K562 (cell line): ENCODE results near the gene IDS. TPM values are rescaled to one million over a fixed set of nuclear protein-coding genes. Genes with fewer than 3 reads are reported as not detected.
A peak's percentile ranks its signal among the peaks of the same experiment; 100 is the strongest.

Experiments
- ATAC-seq: fragments of 200-7000 bp; cut with Tn5 transposase; 3 replicates; pipeline ENCODE4 v1.9.1; 2020; ENCODE audit warnings: moderate library complexity
- BruUV-seq: library from RNA; stranded (reverse); fragments of 400-500 nt; replicated peaks from 2 replicates; lab custom pipeline; 2021; lab: Mats Ljungman, UMichigan
- CTCF ChIA-PET: fragments of 300-600 bp; formaldehyde crosslinking; extraction: SDS; loops from one replicate; lab custom pipeline; 2021; ENCODE audit warnings: low intra/inter-chr PET ratio; lab: Yijun Ruan, JAX
- POLR2A ChIA-PET: fragments of 300-600, 350-650 bp; sonication (Branson Sonifier 250); formaldehyde crosslinking; extraction: SDS; loops from one replicate; lab custom pipeline; 2021; ENCODE audit warnings: antibody characterized with exemption, inconsistent platforms; lab: Yijun Ruan, JAX
- DNase-seq, 4 experiments: peaks; one replicate each; pipeline versions ENCODE4 v3.0.0 to v3.0.0-alpha.2; 2011 to 2018; ENCODE audit warnings: low spot score in 3 of 4, mixed read lengths in 3 of 4; ENCODE audit errors: extremely low read depth in 1 of 4
- FAIRE-seq: peaks from 2 replicates; lab custom pipeline; 2011; peaks lifted over from hg19 to GRCh38; lab: Jason Lieb, UNC
- H2AFZ ChIP-seq: 2 replicates; pipeline ENCODE4 v1.6.0; 2011; ENCODE audit warnings: low read depth, low read length, control low read depth, inconsistent platforms
- H3K27ac ChIP-seq: fragments of 200-600 bp; 3 replicates; pipeline ENCODE4 v1.8.0; 2011; ENCODE audit warnings: low read depth, mild to moderate bottlenecking, control low read depth, inconsistent platforms, low read length, moderate library complexity, mixed read lengths; ENCODE audit errors: extremely low read depth
- H3K27me3 ChIP-seq, 2 experiments: fragments of 300-600 bp in 1 of 2; 2 replicates in 1 of 2; 3 replicates in 1 of 2; pipeline versions ENCODE4 v1.6.0 to v1.8.0; 2011; ENCODE audit warnings: inconsistent platforms in 2 of 2, low read length in 2 of 2, mild to moderate bottlenecking in 1 of 2, mixed read lengths in 1 of 2, moderate library complexity in 1 of 2; ENCODE audit not compliant: control insufficient read depth in 2 of 2, insufficient read depth in 2 of 2
- H3K36me3 ChIP-seq: fragments of 300-600 bp; 3 replicates; pipeline ENCODE4 v1.8.0; 2011; ENCODE audit warnings: mild to moderate bottlenecking, low read length, inconsistent platforms; ENCODE audit not compliant: control insufficient read depth, insufficient read depth
- H3K4me1 ChIP-seq, 2 experiments: fragments of 200-600 bp in 1 of 2; replicated peaks in 1 of 2; 2 replicates in 1 of 2; 3 replicates in 1 of 2; pipeline versions ENCODE4 v1.5.1 to v1.8.0; 2011; ENCODE audit warnings: inconsistent platforms in 2 of 2, low read length in 2 of 2, mild to moderate bottlenecking in 1 of 2, mixed read lengths in 1 of 2, moderate library complexity in 1 of 2; ENCODE audit not compliant: control insufficient read depth in 2 of 2, insufficient read depth in 2 of 2
- H3K4me2 ChIP-seq: 2 replicates; pipeline ENCODE4 v1.6.1; 2011; ENCODE audit warnings: low read length, control low read depth, inconsistent platforms, mixed read lengths; ENCODE audit not compliant: insufficient read depth
- H3K4me3 ChIP-seq: fragments of 200-600 bp; sonication (generic), shearing (Covaris generic); 2 replicates; pipeline ENCODE4 v1.5.1; 2016; ENCODE audit warnings: control low read depth, inconsistent platforms
- H3K79me2 ChIP-seq: fragments of 200-600 bp; 3 replicates; pipeline ENCODE4 v1.8.0; 2011; ENCODE audit warnings: low read length, inconsistent platforms; ENCODE audit not compliant: control insufficient read depth, insufficient read depth
- H3K9ac ChIP-seq, 2 experiments: 2 replicates each; pipeline versions ENCODE4 v1.6.0 to v1.6.1; 2011; ENCODE audit warnings: low read depth in 2 of 2, low read length in 2 of 2, control low read depth in 1 of 2, inconsistent platforms in 1 of 2, mild to moderate bottlenecking in 1 of 2, mixed read lengths in 1 of 2; ENCODE audit not compliant: insufficient read depth in 1 of 2
- H3K9me1 ChIP-seq: one replicate; pipeline ENCODE4 v1.6.0; 2011; ENCODE audit warnings: inconsistent platforms, mild to moderate bottlenecking, low read length, moderate library complexity; ENCODE audit not compliant: control insufficient read depth, insufficient read depth
- H3K9me3 ChIP-seq: replicated peaks from 2 replicates; pipeline ENCODE4 v1.5.1; 2011; ENCODE audit warnings: low read depth, low read length, inconsistent platforms; ENCODE audit not compliant: control insufficient read depth, insufficient read depth
- H4K20me1 ChIP-seq: replicated peaks from 2 replicates; pipeline ENCODE4 v1.6.1; 2011; ENCODE audit warnings: low read length, inconsistent platforms, mixed read lengths; ENCODE audit not compliant: control insufficient read depth, insufficient read depth
- BCOR ChIP-seq: fragments of 450-650 bp; IDR thresholded peaks from 2 replicates; pipeline ENCODE4 v1.6.1; 2016
- CEBPB ChIP-seq: fragments of 450-650 bp; IDR thresholded peaks from 2 replicates; pipeline ENCODE4 v1.6.1; 2016; ENCODE audit warnings: missing genetic modification characterization, missing compliant biosample characterization
- ERF ChIP-seq: fragments of 450-650 bp; formaldehyde crosslinking; IDR thresholded peaks from 2 replicates; pipeline ENCODE4 v1.4.0; 2020; ENCODE audit warnings: mild to moderate bottlenecking, mixed read lengths
- POU5F1 ChIP-seq: fragments of 150-350 bp; IDR thresholded peaks from 2 replicates; pipeline ENCODE4 v1.6.1; 2014; ENCODE audit warnings: borderline replicate concordance, low read length, low read depth, mild to moderate bottlenecking; ENCODE audit not compliant: partially characterized antibody
- SETDB1 ChIP-seq: IDR thresholded peaks from one replicate; pipeline ENCODE4 v1.6.1; 2012; ENCODE audit warnings: low read length, control low read depth, inconsistent platforms
- TBL1XR1 ChIP-seq, 2 experiments: IDR thresholded peaks; 2 replicates each; pipeline ENCODE4 v1.6.1; 2012; ENCODE audit warnings: improper control_type of control experiment in 2 of 2, low read length in 2 of 2, mild to moderate bottlenecking in 1 of 2
- TEAD1 ChIP-seq, 2 experiments: fragments of 450-650 bp in 1 of 2; sonication (generic) in 1 of 2; formaldehyde crosslinking; IDR thresholded peaks; 2 replicates each; pipeline versions ENCODE4 v1.4.0 to v1.8.0; 2020 to 2022; ENCODE audit warnings: mild to moderate bottlenecking in 2 of 2, missing genetic modification reagents in 1 of 2
- ZNF165 ChIP-seq: fragments of 250-450 bp; sonication (Bioruptor Pico); IDR thresholded peaks from 2 replicates; pipeline ENCODE4 v1.4.0; 2020; ENCODE audit warnings: borderline replicate concordance
- ZNF589 ChIP-seq: fragments of 200-800 bp; sonication (Bioruptor generic); IDR thresholded peaks from 2 replicates; pipeline ENCODE4 v1.6.1; 2016; ENCODE audit warnings: low read depth, missing genetic modification characterization, missing compliant biosample characterization
- ZNF717 ChIP-seq: fragments of 250-450 bp; sonication (Bioruptor Pico); IDR thresholded peaks from 2 replicates; pipeline ENCODE4 v1.5.0; 2021
- WGBS: fragments of 100-300 bp; shearing (Covaris generic); methylation state at CpG from one replicate; pipeline ENCODE4 v1.1.6; 2016; ENCODE audit warnings: low coverage, mixed read lengths; ENCODE audit not compliant: insufficient coverage; ENCODE audit errors: missing lambda C conversion rate; 5-methylcytosine and 5-hydroxymethylcytosine counted together
- in situ Hi-C: fragments of 300-500 bp; cut with MboI; formaldehyde crosslinking; loops from 4 replicates; pipeline ENCODE4 v1.15.0; 2018; ENCODE audit warnings: inconsistent platforms, mixed read lengths
- intact Hi-C: fragments of 100-400 bp; cut with micrococcal nuclease; formaldehyde crosslinking; loops from 2 replicates; pipeline ENCODE4 v1.14.2; 2022
- polyA plus RNA-seq, 8 experiments: library from polyadenylated mRNA; depleted of rRNA in 4 of 8; stranded (reverse) in 5 of 8; unstranded in 3 of 8; fragments of >200 nt; fragmentation: Nextera tagmentation in 2 of 8; fragmentation: Illumina TruSeq in 1 of 8; extraction: Ambion mirVana in 2 of 8; extraction: Trizol in 1 of 8; gene quantifications; 2 replicates each; pipeline versions ENCODE4 v1.2.1 to v1.2.3, GENCODE V29; 2011 to 2014; ENCODE audit warnings: inconsistent platforms in 1 of 8, missing spikeins in 1 of 8
- total RNA-seq, 7 experiments: library from RNA; depleted of rRNA in 6 of 7; stranded (reverse); fragments of >200 nt in 6 of 7; fragmentation: Illumina TruSeq in 2 of 7; extraction: Trizol in 2 of 7; gene quantifications; 2 replicates each; pipeline versions ENCODE4 v1.2.1 to v1.2.3, GENCODE V29; 2011 to 2021; ENCODE audit warnings: low replicate concordance in 1 of 7
- TF ChIP-seq, protein P1 (sequence below): fragments of 150-350 bp; conservative IDR thresholded peaks from 2 replicates; pipeline ENCODE4 v1.6.1; 2014; ENCODE audit warnings: low read length
- TF ChIP-seq, protein P2 (sequence below), 2 experiments: fragments of 450-650 bp in 1 of 2; sonication (generic) in 1 of 2; formaldehyde crosslinking in 1 of 2; IDR thresholded peaks in 1 of 2; conservative IDR thresholded peaks in 1 of 2; 2 replicates each; pipeline versions ENCODE4 v1.6.1 to v1.8.1; 2016 to 2023; ENCODE audit warnings: mild to moderate bottlenecking in 2 of 2, moderate library complexity in 2 of 2, inconsistent platforms in 1 of 2, missing genetic modification reagents in 1 of 2
- TF ChIP-seq, protein P3 (sequence below): fragments of 450-650 bp; IDR thresholded peaks from 2 replicates; pipeline ENCODE4 v1.6.1; 2018; ENCODE audit not compliant: partially characterized antibody

Gene IDS
- total and polyA plus RNA-seq, 9 of the 15 experiments (the other 6 are each of a cell fraction or from before 2014, with no cell fraction given), result 2.0 to 18.6 (median 8.6) TPM

DNA sequence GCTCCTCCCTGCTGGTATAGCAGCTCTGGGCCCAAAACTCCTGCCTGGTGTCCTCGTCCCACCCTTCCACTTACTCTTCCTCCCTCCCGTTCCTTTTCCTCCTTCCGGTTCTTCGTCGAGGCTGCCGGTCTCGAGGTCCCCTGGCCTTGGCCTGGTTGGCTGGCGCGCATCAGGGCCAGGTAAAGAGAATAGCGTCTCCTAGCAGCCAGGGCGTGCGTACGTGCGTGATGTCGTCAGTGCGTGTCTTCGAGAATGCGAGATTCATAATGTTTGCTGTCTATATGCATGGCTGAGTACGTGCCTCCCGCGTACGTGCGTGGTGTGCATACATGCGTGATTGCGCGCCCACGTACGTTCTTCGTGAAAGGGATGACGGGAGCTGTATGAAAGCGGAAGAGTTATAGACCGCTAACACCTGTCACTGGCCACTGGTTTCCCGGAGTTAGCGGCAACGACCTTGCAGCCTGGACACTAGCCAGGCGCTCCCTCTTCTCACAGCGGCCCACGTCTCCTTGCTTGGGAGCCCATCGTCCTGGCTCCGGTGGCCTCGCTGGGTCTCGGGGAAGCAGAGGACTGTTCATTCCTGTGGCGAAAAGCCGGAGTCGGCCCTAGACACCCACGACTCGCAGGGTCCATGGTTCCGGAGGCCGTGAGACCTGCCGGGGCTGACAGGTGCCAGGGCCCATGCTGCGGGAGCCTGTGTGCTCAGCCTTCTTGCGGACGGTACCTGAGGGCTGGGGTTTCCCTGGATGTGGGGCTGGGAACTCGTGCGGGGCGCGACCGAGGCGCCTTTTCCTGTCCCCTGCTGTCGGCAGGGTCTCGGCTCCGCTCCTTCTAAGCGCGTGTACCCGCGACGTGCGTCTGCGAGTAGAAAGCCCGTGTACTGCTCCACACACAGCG, 35.8 kb upstream of the IDS start, which contains the start of gene EOLA1:
Gene EOLA1, plus strand, starts transcription at position 392 of the 900 bp plus-strand sequence. CDS start 4,619 bp downstream, outside the sequence.
- peak within 1 kb of the TSS; percentile 91 for H3K4me2 ChIP-seq
- H3K27me3 ChIP-seq, result no peaks in the 10 kb centered on the region
- peak in 3 of 4 experiments; percentile 64 to 94 (median 77) for DNase-seq
- peaks cover 8 to 16% of the 10 kb centered on the region in 2 experiments; a peak in 4 of 5 replicates for H3K4me1 ChIP-seq
- ChIA-PET CTCF (no interaction called here), POLR2A (interaction anchor here (1.6 kb wide), 1 partner anchor 35 kb away, joined by 4 read pairs; the partner anchor contains the start of gene IDS)
- H3K9me1 ChIP-seq, result no peaks in the 10 kb centered on the region
- peak within 1 kb of the TSS; percentile 81; the same call in 2 of the 3 replicates for H3K27ac ChIP-seq
- H3K79me2 ChIP-seq, result peaks cover 9% of the 10 kb centered on the region; the same call in 1 of the 3 replicates
- H2AFZ ChIP-seq, result peak within 1 kb of the TSS; percentile 100
- H3K4me3 ChIP-seq, result peak within 1 kb of the TSS; percentile 71
- no peaks in the 10 kb centered on the region for H3K9me3 ChIP-seq
- no peaks in the 10 kb centered on the region; the same call in 1 of the 2 replicates for H4K20me1 ChIP-seq
- H3K9ac ChIP-seq, result peak within 1 kb of the TSS; percentile 74 to 95
- ATAC-seq, result peak; percentile 79
- no peaks in the 10 kb centered on the region for H3K36me3 ChIP-seq
- intact Hi-C loops (loop anchor here (5.0 kb wide), 1 partner anchor 34 kb away; the partner anchor contains the start of gene IDS), in situ Hi-C loops (no loop called here)
- BruUV-seq, result no TSS peak
- peak; percentile 97 for FAIRE-seq
- WGBS, result 0% methylated on average over 45 of the region's 71 CpGs
- TF ChIP-seq ZNF589 (CRISPR knock-in tag) (no peak), POU5F1 (no peak), ZNF165 (CRISPR knock-in tag) (no peak), TEAD1 (CRISPR knock-in tag; IDR thresholded peaks at IDR 0.05) (peak in 1 of 2 experiments; percentile 42; a peak in 1 of 4 replicates), BCOR (no peak), SETDB1 (no peak), CEBPB (tag) (no peak), ZNF717 (CRISPR knock-in tag) (no peak), ERF (CRISPR knock-in tag) (no peak), TBL1XR1 (IDR thresholded peaks at IDR 0.05; ENCODE audit: low read length in 2 of 2) (no peak)
- TF ChIP-seq, protein P1, sequence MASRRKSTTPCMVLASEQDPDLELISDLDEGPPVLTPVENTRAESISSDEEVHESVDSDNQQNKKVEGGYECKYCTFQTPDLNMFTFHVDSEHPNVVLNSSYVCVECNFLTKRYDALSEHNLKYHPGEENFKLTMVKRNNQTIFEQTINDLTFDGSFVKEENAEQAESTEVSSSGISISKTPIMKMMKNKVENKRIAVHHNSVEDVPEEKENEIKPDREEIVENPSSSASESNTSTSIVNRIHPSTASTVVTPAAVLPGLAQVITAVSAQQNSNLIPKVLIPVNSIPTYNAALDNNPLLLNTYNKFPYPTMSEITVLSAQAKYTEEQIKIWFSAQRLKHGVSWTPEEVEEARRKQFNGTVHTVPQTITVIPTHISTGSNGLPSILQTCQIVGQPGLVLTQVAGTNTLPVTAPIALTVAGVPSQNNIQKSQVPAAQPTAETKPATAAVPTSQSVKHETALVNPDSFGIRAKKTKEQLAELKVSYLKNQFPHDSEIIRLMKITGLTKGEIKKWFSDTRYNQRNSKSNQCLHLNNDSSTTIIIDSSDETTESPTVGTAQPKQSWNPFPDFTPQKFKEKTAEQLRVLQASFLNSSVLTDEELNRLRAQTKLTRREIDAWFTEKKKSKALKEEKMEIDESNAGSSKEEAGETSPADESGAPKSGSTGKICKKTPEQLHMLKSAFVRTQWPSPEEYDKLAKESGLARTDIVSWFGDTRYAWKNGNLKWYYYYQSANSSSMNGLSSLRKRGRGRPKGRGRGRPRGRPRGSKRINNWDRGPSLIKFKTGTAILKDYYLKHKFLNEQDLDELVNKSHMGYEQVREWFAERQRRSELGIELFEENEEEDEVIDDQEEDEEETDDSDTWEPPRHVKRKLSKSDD, result no peak
- TF ChIP-seq, protein P2, sequence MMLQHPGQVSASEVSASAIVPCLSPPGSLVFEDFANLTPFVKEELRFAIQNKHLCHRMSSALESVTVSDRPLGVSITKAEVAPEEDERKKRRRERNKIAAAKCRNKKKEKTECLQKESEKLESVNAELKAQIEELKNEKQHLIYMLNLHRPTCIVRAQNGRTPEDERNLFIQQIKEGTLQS (IDR thresholded peaks at IDR 0.05), result peak; percentile 32; the same call in 1 of the 2 replicates
- TF ChIP-seq, protein P2 (CRISPR knock-in tag; conservative IDR thresholded peaks at IDR 0.05), result 0 out of 2 replicates have a peak, but pooled peaks have one; percentile 50
- TF ChIP-seq, protein P3, sequence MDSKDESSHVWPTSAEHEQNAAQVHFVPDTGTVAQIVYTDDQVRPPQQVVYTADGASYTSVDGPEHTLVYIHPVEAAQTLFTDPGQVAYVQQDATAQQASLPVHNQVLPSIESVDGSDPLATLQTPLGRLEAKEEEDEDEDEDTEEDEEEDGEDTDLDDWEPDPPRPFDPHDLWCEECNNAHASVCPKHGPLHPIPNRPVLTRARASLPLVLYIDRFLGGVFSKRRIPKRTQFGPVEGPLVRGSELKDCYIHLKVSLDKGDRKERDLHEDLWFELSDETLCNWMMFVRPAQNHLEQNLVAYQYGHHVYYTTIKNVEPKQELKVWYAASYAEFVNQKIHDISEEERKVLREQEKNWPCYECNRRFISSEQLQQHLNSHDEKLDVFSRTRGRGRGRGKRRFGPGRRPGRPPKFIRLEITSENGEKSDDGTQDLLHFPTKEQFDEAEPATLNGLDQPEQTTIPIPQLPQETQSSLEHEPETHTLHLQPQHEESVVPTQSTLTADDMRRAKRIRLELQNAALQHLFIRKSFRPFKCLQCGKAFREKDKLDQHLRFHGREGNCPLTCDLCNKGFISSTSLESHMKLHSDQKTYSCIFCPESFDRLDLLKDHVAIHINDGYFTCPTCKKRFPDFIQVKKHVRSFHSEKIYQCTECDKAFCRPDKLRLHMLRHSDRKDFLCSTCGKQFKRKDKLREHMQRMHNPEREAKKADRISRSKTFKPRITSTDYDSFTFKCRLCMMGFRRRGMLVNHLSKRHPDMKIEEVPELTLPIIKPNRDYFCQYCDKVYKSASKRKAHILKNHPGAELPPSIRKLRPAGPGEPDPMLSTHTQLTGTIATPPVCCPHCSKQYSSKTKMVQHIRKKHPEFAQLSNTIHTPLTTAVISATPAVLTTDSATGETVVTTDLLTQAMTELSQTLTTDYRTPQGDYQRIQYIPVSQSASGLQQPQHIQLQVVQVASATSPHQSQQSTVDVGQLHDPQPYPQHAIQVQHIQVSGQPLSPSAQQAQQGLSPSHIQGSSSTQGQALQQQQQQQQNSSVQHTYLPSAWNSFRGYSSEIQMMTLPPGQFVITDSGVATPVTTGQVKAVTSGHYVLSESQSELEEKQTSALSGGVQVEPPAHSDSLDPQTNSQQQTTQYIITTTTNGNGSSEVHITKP, result no peak
